ENCODE measurements around the gene VSIG10. TPM values are rescaled to one million over a fixed set of nuclear protein-coding genes. Genes with fewer than 3 reads are reported as not detected.

Gene VSIG10
- total RNA-seq, 1 donor from 2014 or later = 38.3 TPM

- Histone ChIP-seq H3K36me3 (no peaks in the 10 kb centered on the region), H3K4me1 (peaks cover 0 to 8% of the 10 kb centered on the region in 2 donors), H3K9me3 (no peaks in the 10 kb centered on the region), H3K4me3 (no peak overlapping the region), H3K27me3 (no peaks in the 10 kb centered on the region), H3K27ac (peak overlapping the region in 1 of 2 donors; percentile 95)
- TF ChIP-seq CTCF (IDR thresholded peaks at IDR 0.05) = no peak
- intact Hi-C loops (cut with DNase I) = loop anchor here (2.0 to 5.0 kb wide), 4 partner anchors 39 to 1114 kb away; partner anchors contain the start of genes HSPB8 and TAOK3
- DNase-seq (ENCODE audit: low spot score in 2 of 2) = no peak
Observed at GRCh38 chr12:118063576-118064391, 40.0 kb downstream of the VSIG10 start.

- DNase-seq (ENCODE audit: low spot score in 2 of 2) = peak in 1 of 2 donors; percentile 75
- H3K36me3 ChIP-seq = no peaks in the 10 kb centered on the region
- no peaks in the 10 kb centered on the region for H3K9me3 ChIP-seq
- H3K27me3 ChIP-seq = no peaks in the 10 kb centered on the region
- TF ChIP-seq CTCF (IDR thresholded peaks at IDR 0.05) = no peak
- peak overlapping the region; percentile 75 to 86 for H3K4me3 ChIP-seq
- H3K4me1 ChIP-seq = peaks cover 0 to 8% of the 10 kb centered on the region in 2 donors
- peak overlapping the region; percentile 95 to 99 for H3K27ac ChIP-seq
- intact Hi-C loops (cut with DNase I) = loop anchor here (1.0 to 5.0 kb wide), 7 partner anchors 10 to 1115 kb away; partner anchors contain the start of genes HSPB8, PEBP1, RFC5 and TAOK3
Observed at GRCh38 chr12:118061873-118062843, 41.7 kb downstream of the VSIG10 start.

- TF ChIP-seq CTCF (IDR thresholded peaks at IDR 0.05) = no peak
- H3K36me3 ChIP-seq = no peaks in the 10 kb centered on the region
- peaks cover 0 to 8% of the 10 kb centered on the region in 2 donors for H3K4me1 ChIP-seq
- no peaks in the 10 kb centered on the region for H3K9me3 ChIP-seq
- H3K27me3 ChIP-seq = no peaks in the 10 kb centered on the region
- DNase-seq (ENCODE audit: low spot score in 2 of 2) = peak in 1 of 2 donors; percentile 88
- peak within 1 kb of the TSS; percentile 75 to 86 for H3K4me3 ChIP-seq
- H3K27ac ChIP-seq = peak within 1 kb of the TSS; percentile 95 to 99
- intact Hi-C loops (cut with DNase I) = loop anchor here (2.0 to 5.0 kb wide), 3 partner anchors 44 to 1116 kb away; partner anchors contain the start of genes HSPB8 and RFC5
Observed at GRCh38 chr12:118061011-118061872, 42.6 kb downstream of the VSIG10 start, which contains the start of gene WSB2. TSS of gene WSB2 (minus strand) at chr12:118061179. CDS start at chr12:118061048, 131 bp downstream.

GRCh38 chr12:118060301-118061010, 43.4 kb downstream of the VSIG10 start:
- Histone ChIP-seq H3K27me3 (no peaks in the 10 kb centered on the region), H3K4me3 (peak overlapping the region; percentile 75 to 86), H3K4me1 (peaks cover 0 to 8% of the 10 kb centered on the region in 2 donors), H3K27ac (peak overlapping the region; percentile 95 to 99), H3K9me3 (no peaks in the 10 kb centered on the region), H3K36me3 (no peaks in the 10 kb centered on the region)
- TF ChIP-seq CTCF (IDR thresholded peaks at IDR 0.05) = no peak
- peak in 1 of 2 donors; percentile 71 for DNase-seq (ENCODE audit: low spot score in 2 of 2)
- intact Hi-C loops (cut with DNase I) = loop anchor here (2.0 to 5.0 kb wide), 3 partner anchors 44 to 1117 kb away; partner anchors contain the start of genes HSPB8 and RFC5

All from ascending aorta (tissue), 2 donors.